Dedifferentiated amniotic fluid mesenchymal stem cell (primary cell): ENCODE results near the gene FBXL14.

Experiments
- DNase-seq: peaks from one replicate; pipeline ENCODE4 v3.0.0-alpha.2; 2016; ENCODE audit errors: extremely low spot score

FBXL14 gene

DNA sequence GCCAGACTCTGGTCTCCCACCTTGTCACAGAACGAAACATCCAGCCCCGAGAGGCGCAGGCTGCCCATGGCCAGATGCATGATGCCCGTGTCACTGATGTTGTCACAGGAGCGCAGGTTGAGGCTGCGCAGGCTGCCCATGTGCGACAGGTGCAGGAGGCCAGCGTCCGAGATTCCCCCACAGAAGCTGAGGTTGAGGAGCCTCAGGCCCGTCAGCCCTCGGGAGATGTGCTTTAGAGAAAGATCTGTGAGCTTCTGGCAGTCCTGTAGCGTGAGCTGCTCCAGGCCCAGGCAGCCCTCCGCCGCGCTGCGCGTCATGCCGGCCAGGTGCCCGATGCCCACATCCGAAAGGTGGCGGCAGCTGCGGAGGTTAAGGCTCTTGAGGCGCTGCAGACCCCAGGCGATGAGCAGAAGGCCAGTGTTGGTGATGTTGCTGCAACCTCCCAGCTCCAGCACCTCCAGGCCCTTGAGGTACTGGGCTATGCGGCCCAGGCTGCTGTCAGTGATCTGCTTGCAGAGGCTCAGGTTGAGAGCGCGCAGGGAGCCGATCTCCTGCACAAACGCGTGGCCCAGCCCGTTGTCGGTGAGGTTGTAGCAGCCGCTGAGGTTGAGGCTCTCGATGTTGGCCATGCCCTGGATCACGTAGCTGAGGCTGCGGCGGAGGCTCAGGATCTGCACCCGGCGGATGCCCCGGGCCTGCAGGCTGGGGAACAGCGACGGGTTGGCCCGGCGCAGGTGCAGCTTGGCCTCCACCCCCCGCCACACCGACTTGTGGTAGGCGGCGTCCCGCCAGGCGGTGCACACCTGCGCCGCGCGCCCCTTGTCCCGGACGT lies 991 bp downstream of the FBXL14 start:
- DNase-seq = no peak

DNA sequence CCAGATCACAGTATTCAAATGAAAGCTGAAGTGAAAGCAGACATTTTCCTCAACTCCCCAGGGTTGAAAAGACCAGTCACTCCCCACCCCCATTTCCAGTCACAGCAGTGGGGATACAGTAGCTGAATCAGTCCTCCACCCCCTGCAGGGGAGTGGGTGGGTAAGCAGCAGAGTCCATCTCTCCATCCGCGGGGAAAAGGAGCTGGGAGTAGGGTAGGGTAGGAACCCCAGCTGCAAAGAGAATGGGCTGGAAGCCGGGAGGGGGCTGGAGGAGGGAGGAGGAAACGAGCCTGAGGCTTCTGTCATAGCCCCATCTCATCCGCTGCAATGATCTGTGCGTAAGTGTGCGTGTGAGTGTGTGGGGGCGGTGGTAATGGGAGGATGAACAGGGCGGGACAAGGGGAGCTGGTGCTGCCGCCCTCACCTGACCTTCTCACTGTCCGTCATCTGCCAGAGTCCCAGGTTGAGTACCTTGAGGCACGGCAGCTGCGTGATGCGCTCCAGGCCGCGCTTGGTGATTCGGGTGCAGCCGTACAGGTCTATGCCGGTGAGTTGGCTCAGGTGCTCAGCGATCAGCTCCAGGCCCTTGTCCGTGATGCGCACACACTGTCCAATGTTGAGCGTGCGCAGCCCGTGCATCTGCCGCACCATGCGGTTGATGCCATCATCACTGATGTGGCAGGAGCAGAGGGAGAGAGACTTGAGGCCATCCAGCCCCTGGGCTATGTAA lies 1.8 kb downstream of the FBXL14 start:
- DNase-seq = no peak

DNA sequence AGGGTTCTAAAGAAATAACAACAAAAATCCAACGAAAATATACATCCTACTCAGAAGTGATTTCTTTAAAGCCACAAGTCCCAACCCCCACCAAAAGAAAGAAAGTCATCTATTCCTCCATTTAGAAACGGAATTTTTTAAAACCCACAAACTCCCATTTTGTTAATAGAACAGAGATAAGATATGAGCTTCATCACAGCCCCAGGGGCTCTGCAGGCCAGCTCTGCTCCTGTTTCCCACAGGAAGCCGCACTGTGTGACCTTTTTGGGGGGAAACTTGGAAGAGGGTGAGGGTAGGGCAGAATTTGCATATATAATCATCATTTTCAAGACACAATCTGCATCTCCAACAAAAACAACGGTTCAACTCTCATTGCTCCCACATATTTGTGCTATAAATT lies 2.8 kb downstream of the FBXL14 start:
- DNase-seq = no peak

DNA sequence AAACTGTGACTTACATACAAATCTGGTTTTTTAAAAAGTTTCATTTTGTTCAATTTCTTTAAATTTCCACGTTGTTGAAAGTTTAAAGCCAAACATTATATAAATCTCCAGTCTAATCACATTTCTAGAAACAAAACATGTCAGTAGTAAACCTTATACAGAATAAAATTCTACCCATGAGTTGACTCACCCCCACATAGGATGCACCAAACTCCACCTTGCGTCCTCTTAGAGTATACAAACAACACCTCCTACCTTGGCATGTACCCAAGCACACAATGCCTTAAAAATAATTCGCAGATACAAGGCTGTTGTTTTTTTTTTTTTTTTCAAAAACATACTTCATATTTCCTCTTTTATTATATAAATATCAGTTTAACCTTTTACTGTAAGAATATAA lies 3.3 kb downstream of the FBXL14 start:
- DNase-seq = no peak

DNA sequence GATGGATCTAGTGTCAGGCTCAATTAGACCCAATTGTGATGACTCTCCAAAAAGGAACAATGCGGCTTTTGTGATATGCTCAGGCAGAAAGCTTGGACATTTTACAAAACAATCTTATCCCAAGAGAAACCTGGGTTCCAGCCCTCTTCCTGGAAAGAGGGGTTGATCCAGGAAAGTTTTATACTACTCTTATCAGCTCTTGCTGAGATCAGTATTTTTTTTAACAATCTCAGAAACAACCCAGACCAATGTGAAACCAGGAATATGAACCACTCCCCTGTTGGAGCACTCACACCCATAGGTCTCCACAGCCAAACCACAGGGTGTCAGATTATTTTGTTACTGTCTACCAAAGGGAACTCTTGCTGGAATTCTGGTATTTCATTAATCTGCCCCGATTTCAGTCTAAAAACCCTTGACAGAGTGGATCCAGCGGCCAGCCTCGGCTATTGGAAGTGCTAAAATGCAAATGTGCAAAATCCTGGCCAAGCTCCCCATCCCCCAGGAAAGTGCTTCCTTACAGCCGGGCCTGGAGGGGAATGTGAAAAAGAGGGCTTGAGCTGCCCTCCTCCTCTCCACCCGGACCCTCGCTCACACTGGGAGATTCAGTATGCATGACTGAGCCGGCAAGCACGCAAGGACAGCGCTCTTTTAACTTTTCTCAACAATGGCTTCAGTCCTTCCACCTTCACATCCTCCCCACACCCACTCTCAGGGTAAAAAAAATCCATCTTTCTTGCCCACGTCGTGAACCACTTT lies 4.0 kb downstream of the FBXL14 start:
- DNase-seq = no peak

DNA sequence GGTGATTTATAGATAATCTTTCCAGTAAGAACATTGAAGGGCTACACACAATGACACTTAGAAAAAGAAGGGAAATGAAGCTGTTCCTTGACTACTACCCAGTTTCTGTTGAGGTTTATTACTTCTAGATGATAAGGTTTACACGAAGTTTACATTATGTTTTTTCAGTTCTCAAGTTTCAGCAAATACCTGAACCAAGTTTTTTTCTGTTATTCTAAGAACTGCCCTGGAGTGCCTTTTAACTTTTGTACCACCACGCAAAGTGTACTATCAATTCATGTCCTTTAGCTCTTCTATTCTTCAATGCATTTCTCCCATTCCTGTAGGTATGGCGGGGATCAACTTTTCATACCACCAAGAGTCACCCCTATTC lies 5.8 kb downstream of the FBXL14 start:
- no peak for DNase-seq

DNA sequence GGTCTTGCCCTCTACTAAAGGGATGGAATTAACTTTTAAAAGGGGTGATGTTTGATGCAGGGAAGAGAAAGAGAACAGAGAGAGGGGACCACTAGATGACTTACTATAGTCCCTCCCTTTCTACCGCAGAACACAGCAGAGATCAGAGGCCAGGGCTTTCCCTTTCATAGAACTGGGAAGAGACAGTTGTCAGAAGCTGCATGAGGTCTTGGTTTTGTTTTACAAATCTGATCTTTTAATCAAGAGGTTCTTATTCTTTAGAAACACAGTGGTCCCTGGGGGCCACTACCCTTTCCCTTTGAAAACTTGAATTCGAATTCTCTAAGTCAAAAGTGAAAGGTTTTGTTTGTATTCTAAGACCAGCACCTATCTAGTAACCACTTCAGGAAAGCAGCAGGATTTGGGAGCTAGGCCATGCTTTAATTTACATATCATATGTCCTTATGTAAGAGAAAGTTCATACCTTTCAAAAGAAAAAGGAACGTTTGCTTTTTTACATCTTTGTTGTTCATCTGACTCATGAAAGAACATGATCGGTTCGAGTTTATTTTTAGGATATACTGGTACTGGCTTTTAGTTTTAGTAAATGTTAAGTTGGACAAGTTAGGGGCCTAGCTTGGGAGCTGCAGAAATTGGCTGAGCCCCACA lies 6.3 kb downstream of the FBXL14 start:
- no peak for DNase-seq

DNA sequence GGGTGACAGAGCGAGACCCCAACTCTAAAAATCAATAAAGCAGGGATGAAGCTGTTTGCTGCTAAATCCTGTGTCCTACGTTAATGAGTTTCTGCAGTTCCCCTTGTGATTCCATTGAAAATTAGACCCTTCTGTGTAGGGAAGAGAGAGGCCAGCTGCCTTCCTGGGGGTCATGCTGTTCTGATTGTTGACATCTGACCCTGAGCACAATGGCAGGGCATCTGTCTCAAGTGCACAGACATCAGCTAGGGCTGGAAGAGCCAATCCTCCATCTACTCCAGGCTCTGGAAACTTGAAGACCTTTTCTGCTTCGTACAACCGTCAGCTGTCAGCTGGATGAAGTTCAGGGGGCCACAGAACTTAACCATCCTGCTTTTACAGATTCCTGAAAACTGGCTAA lies 10.1 kb downstream of the FBXL14 start:
- no peak for DNase-seq

DNA sequence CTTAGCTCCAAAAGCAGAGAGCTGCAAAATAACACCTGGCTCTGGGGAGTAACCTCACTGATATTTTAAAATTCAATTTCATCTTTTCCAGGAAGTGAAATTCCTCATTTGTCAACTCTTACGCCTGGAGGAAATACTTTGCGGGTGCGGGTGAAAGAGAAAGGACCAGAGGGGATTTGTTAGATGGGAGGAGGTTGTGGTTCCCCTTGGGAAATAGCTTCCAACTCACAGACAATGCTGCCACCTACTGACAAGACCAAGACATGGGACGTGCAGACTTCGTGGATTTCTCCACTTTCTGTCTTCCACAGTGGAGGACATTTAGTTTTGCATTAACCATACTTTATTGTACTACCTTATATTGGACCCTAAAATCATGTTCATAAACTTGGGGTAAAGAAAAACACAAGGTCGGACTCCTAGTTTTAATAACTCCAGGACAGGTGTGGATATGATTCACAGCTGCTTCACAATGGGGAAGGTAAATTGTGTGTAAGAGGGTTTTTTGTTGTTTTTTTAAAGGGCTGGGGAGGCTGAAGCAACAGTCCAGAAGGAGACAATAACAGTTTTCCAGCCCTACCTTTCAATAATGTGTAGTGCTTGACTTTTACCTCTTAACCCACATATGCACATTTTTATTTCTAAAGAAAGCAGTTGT lies 10.8 kb downstream of the FBXL14 start:
- DNase-seq = peak; percentile 85

DNA sequence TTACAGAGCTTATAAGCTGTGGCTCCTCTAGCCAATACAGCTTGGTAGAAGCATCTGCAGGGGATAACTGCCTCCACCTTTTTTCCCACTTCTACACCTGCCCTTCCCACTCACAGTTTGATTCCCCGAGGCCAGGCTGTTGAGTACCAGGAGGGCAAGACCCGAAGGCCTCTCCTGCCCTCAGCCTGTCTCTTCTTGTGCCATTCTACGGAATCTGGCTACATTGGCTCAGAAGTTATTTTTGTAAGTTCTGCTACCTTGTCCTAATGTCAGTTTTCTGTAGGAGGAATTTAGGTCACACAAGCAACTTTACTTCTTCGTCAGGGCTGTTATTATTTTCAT lies 11.7 kb downstream of the FBXL14 start:
- no peak for DNase-seq

DNA sequence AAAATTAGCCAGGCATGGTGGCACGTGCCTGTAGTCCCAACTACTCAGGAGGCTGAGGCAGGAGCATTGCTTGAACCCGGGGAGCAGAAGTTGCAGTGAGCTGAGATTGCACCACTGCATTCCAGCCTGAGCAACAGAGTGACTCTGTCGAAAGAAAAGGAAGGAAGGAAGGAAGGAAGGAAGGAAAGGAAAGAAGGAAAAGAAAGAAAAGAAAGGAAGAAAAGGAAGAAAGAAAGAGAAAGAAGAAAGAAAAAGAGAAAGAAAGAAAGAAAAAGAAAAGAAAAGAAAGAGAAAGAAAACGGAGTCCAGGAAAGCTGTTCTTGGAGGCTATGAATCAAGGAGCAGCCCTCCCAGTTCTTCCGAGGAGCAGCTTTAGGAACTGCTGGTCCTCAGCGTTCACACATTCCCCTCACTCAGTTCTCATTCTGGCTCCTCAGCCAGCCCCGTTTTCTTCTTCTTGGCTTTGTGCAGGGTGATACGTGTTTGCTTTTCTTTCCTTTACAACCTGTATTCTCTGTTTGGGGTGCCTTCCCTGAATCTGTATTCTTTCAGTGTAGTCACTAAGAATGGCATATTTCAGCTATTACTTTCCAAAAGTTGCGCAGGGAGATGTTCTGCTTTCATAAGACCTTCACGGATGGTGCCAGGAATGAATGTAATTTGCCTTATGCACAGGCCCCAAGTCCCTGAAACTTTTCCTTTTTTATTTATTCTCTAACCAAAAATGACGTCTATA lies 12.2 kb downstream of the FBXL14 start:
- no peak for DNase-seq

DNA sequence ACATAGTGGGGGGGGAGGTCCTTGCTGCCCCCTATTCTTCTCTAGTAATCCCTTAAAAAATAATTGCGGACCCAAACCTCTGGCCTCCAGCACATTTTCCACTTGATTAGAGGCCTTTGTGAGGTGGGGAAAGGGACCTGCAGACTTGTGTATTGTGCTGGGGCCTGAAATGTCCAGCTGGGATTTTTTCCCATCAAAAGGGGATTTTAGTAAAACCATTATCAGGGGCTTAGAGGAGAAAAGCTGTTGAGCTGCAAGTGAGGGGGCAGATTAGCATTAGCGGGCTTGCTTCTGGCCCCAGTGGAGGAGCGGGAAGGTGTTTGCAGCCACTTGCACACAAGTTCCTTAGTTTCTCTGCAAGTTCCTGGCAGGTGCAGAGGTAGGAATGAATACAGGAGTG lies 13.9 kb downstream of the FBXL14 start:
- no peak for DNase-seq

DNA sequence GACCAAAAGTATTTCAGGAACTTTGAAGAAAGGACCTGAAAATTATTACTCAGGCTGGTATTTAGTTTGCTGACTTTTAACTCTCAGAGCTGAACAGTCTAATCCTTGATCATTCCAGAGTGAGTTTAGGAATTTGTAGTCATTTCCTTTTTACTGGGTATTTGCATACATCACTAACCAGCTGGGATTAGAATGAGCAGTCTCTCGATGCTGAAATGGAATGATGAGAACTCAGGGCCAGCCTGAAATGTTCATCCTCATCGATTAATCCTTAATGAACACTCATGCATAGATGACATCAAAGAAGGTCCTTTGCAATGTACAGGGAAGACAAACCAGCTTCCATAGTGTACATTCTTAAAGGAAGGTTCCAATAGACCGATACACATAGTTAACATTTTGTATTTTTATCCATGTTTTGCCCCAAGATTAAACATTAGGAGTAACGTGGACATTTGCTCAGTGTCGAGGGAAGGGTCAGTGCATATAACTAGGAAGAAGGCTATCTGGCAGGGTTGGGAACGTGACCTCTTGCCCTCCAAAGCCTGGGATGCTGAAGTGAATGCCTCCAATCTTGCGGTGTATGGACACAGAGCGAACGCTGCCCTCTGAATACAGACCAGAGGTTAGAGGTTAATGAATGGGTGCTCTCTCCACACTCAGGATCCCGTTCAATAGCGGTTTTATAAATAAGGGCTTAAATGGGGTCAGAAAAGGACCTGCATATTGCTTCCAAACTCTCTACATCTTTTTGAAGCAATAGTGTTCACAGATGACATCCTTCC lies 14.5 kb downstream of the FBXL14 start:
- DNase-seq = no peak

DNA sequence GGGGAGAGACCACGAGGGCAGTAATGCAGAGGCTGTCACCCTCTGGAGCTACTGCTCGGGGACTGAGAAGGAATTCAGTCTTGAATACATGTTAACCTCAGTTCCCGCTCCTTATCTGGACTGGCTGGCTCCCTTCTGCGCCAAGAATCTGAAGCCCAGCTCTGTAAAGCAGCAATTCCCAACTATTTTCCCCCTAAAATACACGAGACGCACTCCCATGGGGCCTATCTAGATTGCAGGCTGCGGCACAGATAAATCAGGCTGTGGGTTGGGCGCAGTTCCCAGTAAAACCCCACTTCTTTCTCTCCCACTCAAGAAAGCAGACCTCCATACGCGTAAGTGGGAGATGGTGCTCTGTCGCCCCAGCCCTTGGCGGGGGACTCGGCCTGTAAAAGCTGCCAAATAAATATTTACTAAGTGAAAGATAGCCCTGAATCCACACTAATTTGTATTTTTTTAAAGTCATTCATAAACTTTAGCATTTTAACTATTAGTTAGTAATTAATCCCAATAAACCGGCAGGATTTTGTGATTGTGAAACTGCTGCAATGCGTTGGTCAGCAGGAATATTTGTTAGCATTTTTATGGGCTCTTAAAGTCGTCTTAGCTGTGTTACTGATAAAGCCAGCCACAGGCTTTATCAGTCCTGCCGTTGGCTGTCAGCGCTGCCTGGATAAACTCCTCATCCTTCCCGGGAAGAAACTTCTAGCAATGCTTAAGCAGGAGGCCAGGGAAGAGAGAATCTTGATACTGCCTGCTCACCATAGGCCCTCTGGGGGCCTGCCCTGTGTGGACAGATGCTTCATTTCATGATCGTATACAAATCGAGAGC lies 17.8 kb downstream of the FBXL14 start:
- no peak for DNase-seq

DNA sequence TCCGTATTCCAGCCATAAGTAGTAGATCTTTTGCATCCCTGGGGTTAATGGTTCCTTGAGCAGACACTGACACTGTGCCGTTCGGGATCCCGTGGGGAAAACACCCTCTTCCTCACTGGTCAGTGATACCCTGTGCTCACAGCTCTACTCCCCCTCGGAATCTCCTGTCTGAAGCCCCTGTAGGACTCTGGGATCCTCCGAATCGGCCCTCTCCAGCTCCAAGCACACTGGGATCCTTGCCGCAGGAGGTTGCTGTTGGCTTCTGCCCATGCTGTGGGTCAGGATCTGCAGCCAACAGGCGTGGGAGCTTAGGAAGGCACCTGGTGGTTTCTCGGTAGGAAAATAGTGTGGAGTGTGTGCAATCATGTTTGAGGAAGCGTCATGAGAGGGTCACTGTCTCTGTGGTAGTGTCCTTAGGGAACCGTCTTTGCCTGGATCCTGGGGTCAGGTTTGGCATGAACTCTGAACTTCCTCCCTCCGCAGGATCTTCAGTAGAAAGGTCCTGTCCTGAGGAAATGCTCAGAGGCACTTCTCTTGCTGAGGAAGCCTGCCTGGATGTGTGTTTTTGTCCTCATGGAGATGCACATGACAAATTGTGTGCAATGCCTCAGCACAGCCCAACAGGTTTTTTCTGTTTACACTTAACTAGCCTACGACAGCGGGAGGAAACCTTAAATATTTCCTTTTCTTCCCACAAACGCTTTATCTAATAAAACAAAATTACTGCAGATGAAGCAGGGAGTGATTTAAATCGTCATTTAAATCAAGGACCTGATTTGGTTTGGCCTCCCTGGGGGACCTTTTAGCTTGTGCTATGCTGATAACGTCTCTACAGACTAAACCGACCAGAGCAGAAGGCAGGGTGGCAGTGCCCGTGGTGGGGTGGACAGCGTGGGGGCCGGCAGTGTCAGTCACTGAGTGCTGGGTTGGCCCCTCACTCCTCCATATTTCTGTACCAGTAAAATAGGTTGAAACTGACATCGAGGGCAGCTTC lies 18.7 kb downstream of the FBXL14 start:
- no peak for DNase-seq

DNA sequence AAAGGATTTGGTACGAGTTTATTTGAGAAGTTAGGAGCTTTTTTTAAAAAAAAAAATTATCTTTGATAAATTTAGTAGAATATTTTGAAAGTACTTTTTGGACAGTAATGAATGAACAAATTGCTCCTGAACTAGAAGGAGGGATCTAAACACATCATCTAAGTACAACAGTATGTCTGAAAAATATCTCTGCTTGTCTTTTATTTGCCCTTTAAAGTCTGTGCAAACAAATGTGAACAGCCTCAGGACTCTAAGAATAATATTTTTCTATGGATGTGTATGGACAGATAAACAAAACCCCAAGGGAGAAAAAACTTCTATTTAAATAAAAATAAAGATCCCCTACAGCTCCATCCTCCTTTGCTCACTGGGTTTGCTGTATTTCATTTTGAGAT lies 19.5 kb downstream of the FBXL14 start:
- DNase-seq = no peak

DNA sequence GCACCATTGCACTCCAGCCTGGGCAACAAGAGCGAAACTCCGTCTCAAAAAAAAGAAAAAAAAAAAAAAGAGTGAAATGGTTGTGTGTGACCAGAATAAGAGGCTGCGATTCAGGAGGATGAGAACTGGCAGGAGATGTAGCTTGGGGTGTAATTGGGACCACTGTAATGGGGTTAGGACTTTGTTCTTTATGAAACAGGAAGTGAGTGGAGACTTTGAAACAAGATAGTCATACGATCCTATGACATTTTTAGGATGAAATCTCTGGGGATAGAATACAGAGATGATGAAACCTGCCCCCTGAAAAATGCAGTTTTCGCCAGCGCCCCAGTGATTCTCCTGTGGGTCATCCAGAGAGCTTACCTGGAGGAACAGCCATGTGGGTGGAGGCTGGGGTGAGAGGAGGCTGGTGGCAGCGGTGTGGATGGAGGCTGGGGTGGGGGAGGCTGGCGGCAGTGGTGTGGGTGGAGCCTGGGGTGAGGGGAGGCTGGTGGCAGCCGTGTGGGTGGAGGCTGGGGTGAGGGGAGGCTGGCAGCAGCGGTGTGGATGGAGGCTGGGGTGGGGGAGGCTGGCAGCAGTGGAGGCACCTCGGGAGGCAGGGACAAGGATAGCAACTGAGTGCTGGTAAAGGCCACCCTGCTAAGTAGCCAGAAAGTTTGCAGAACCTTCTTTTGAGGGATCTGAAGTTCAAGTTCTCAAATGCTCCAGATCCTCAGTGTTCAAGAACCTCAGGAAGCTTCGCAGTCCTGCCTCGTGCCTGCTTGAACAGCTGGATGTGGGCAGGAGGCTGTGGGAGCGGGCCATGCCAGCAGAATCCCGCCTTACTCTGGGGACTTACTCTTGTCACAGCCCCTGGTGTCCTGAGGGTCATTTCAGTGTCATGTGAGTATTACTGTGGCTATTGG lies 20.2 kb downstream of the FBXL14 start:
- no peak for DNase-seq
